HepG2 (cell line): ENCODE results near the gene FAM83E. TPM values are rescaled to one million over a fixed set of nuclear protein-coding genes. Genes with fewer than 3 reads are reported as not detected.
A peak's percentile ranks its signal among the peaks of the same experiment; 100 is the strongest.

Source experiments
- BCL3 ChIP-seq: sonication (generic); formaldehyde crosslinking; IDR thresholded peaks from 2 replicates; pipeline ENCODE4 v1.5.1; 2020; ENCODE audit warnings: mild to moderate bottlenecking, missing genetic modification reagents, moderate library complexity
- HINFP ChIP-seq: sonication (generic); formaldehyde crosslinking; IDR thresholded peaks from 2 replicates; pipeline ENCODE4 v1.4.0; 2020; ENCODE audit warnings: low read depth, mild to moderate bottlenecking, missing genetic modification reagents
- KDM1A ChIP-seq: IDR thresholded peaks from 2 replicates; pipeline ENCODE4 v1.6.1; 2016; ENCODE audit warnings: missing compliant biosample characterization
- MYPOP ChIP-seq: sonication (generic); formaldehyde crosslinking; IDR thresholded peaks from 2 replicates; pipeline ENCODE4 v1.8.1; 2023; ENCODE audit warnings: mild to moderate bottlenecking, moderate library complexity, missing genetic modification reagents
- RNF2 ChIP-seq: fragments of 450-650 bp; conservative IDR thresholded peaks from 2 replicates; pipeline ENCODE4 v1.6.1; 2016; ENCODE audit warnings: low read depth
- SKI ChIP-seq: fragments of 450-650 bp; IDR thresholded peaks from one replicate; pipeline ENCODE4 v1.6.1; 2018; ENCODE audit warnings: mild to moderate bottlenecking; ENCODE audit not compliant: partially characterized antibody
- SOX13 ChIP-seq, 3 experiments: fragments of 450-650 bp in 1 of 3; sonication (generic) in 1 of 3; formaldehyde crosslinking in 1 of 3; IDR thresholded peaks in 2 of 3; conservative IDR thresholded peaks in 1 of 3; 2 replicates each; pipeline versions ENCODE4 v1.5.0 to v1.6.1; 2016 to 2020; ENCODE audit warnings: antibody characterized with exemption in 1 of 3, mild to moderate bottlenecking in 1 of 3, missing compliant biosample characterization in 1 of 3, missing genetic modification reagents in 1 of 3, moderate library complexity in 1 of 3
- ZNF101 ChIP-seq: sonication (generic); formaldehyde crosslinking; IDR thresholded peaks from 2 replicates; pipeline ENCODE4 v1.4.0; 2020; ENCODE audit warnings: mild to moderate bottlenecking, low read depth, missing genetic modification reagents, borderline replicate concordance
- ZNF446 ChIP-seq: sonication (generic); formaldehyde crosslinking; IDR thresholded peaks from 2 replicates; pipeline ENCODE4 v1.5.0; 2020; ENCODE audit warnings: mild to moderate bottlenecking, missing genetic modification reagents
- polyA plus RNA-seq, 8 experiments: library from polyadenylated mRNA; depleted of rRNA in 3 of 8; stranded (reverse) in 7 of 8; unstranded in 1 of 8; fragments of >200 nt; fragmentation: Illumina TruSeq in 4 of 8; extraction: Trizol in 4 of 8; gene quantifications; 2 replicates each; pipeline versions ENCODE4 v1.2.1 to v1.2.3, GENCODE V29; 2011 to 2016; ENCODE audit warnings: low read depth in 4 of 8, missing spikeins in 1 of 8, mixed read lengths in 1 of 8; ENCODE audit not compliant: insufficient read depth in 1 of 8
- total RNA-seq, 5 experiments: library from RNA; depleted of rRNA; stranded (reverse); fragments of >200 nt; fragmentation: Illumina TruSeq; extraction: Trizol; gene quantifications; 2 replicates each; pipeline ENCODE4 v1.2.3, GENCODE V29; 2016; ENCODE audit warnings: low read depth in 1 of 5

Gene FAM83E
- total and polyA plus RNA-seq, 2 of the 13 experiments (the other 11 are each of a cell fraction or from before 2014, with no cell fraction given) = 0.18 to 0.60 TPM

GRCh38 chr19:48571378-48572162 is 43.3 kb downstream of the FAM83E start (continued):
- TF ChIP-seq HINFP = no peak
- TF ChIP-seq ZNF446 (CRISPR knock-in tag) = no peak
- TF ChIP-seq SKI = no peak
- TF ChIP-seq SOX13 (IDR thresholded peaks at IDR 0.05) = no peak
- TF ChIP-seq SOX13 (CRISPR knock-in tag; conservative IDR thresholded peaks at IDR 0.05 in 1 of 2, IDR thresholded peaks at IDR 0.05 in 1 of 2) = peak in 1 of 2 experiments; percentile 77; a peak in 2 of 4 replicates
- TF ChIP-seq MYPOP (CRISPR knock-in tag) = no peak
- no peak for TF ChIP-seq BCL3 (CRISPR knock-in tag)
- no peak for TF ChIP-seq ZNF101 (CRISPR knock-in tag)
- TF ChIP-seq RNF2 = no peak
- TF ChIP-seq KDM1A = peak; percentile 64; the same call in 1 of the 2 replicates
